Stimulated activated CD4-positive, alpha-beta T cell treated with anti-CD3 and anti-CD28 coated beads, TNF-alpha, amount 100 ng/mL, for 4 hours (primary cell): ENCODE results near the gene HNRNPU.

Experiments
- DNase-seq, 3 experiments: peaks; one replicate each; pipeline ENCODE4 v3.0.0-alpha.2; 2020; ENCODE audit warnings: low read depth in 3 of 3

The HNRNPU gene

GRCh38 chr1:244862699-244863490 is 1.4 kb downstream of the HNRNPU start:
- peak; percentile 97 to 99 (median 98) for DNase-seq

GRCh38 chr1:244862354-244862698 is 2.0 kb downstream of the HNRNPU start:
- DNase-seq = no peak

- DNase-seq = no peak
Observed at GRCh38 chr1:244861683-244862082, 2.7 kb downstream of the HNRNPU start.

DNA sequence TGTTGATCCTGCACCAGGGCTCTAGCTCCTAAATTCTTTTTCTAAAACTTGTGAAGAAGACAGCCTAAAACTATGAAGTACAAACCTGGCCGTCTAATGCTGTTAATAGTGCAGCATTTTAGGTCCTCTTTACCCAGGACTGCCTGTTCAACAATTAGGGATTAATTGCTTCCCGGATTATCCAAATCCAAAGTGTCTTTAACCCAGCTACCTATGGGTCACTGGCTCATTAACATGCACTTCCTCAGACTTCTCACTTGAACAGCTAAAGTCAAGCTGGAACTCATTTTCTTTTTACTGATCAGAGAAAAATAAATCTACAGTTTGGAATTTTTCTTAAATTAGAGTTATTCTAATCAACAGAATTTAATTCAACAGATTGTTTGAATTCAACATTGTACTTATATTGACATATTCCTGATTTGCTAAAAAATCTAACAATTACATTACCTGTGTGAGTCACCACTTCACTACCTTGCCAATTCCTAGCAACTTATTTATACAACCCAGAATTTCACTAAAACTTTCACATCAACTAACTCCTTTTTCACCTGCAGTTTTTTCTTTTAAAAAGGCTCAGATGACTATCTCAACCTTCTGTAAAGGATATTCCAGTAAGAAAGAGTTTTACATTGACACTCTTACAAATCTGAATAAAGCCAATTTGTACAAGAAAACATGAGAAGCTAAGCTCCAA is 3.3 kb downstream of the HNRNPU start:
- DNase-seq = no peak

DNA sequence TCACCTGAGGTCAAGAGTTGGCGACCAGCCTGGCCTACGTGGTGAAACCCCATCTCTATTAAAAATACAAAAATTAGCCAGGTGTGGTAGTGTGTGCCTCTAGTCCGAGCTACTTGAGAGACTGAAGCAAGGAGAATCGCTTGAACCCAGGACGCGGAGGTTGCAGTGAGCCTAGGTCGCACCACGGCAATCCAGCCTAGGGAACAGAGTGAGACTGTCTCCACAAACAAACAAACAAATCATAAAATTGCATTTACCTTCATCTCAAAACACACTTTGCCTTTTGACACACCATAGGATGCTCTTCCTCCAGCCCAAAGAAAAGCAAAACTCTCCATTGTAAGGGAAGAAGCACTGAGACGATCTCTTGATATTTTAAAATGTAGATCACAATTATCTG is 4.3 kb downstream of the HNRNPU start:
- DNase-seq = no peak

DNA sequence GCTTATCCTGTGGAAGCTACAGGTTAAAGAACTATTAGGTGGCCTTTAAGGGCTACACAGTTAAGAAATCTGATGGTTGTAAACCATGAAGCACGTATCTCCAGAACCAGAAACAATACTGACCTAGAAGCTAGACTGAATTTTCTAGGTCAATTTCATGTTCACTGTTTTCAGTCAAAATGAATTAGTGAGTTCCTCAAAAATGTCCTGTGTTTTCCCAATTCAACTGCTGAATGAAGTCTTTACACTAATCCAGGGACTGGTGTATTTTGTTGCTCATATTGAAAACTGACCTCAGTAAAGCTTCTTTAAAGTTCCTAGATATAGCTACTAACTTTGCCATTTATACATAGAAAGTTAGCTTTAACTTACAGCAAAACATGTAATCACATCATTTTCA is 6.0 kb downstream of the HNRNPU start:
- no peak for DNase-seq

DNA sequence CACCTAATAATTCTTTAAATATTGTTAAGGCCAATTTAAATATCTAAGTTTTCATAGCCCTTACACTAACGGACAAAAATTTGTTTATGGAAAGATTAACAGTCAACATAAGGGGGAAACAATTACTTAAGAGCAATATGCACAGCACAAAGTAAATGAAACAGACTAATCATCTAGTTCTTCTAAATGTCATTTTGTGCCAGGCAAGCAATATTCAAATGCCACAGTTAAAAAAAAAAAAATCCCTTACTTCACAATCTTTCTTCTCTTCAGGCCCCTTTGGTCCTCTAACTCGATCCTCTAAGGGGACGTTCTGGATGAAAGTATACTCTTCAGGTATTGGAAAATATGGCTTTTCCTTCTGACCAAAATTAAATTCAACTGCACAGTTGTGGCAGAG is 6.6 kb downstream of the HNRNPU start:
- no peak for DNase-seq

DNA sequence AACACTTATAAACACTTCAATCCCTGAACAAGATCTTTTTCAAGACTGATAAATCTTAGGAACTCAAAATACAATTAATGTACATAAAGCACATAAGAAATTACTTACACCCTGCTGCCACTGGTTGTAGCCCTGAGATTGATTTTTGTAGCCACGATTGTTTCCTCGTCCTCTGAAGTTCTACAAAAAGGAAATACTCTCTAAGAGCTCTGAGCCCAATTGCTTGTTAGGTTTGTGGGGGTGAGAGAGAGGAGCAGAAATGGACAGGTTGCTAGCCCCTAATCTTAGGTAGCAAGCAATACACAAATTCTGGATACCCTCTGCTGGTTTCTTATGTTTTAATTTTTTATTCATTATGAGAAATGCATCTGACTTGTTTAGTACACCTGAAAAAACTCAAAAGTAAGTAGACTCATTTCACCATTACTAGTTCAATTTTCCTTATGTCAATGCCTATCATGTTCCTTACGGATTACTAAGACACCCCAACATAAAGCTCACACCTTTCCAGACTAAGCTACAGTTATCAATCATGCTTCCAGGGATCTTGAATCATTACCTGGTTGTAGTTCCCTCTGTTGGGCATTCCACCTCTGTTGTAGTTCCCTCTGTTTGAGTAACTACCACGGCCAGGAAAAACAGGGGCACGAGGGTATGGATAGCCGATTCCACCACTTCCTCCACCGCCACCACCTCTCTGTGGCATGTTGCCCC is 9.3 kb downstream of the HNRNPU start:
- no peak for DNase-seq

GRCh38 chr1:244854166-244854565 is 10.2 kb downstream of the HNRNPU start:
- DNase-seq = no peak

DNA sequence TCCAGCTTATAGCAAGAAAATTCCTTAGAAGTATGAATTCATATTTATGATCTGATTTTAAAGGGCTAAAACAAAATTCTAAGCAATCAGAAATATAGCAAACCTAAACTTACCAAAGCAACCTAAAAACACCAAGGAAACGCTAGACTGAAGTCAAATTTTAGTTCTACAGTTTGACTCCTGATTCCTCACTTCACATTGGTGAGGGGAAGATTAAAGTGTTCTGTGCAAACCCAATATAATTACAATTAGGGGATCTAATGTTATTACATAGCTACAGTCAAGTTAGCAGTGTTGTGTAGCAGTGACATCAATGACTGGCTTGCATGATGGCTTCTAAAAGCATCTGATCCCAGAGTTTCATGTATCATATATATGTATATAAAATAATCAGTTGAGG is 11.6 kb downstream of the HNRNPU start:
- DNase-seq = no peak

DNA sequence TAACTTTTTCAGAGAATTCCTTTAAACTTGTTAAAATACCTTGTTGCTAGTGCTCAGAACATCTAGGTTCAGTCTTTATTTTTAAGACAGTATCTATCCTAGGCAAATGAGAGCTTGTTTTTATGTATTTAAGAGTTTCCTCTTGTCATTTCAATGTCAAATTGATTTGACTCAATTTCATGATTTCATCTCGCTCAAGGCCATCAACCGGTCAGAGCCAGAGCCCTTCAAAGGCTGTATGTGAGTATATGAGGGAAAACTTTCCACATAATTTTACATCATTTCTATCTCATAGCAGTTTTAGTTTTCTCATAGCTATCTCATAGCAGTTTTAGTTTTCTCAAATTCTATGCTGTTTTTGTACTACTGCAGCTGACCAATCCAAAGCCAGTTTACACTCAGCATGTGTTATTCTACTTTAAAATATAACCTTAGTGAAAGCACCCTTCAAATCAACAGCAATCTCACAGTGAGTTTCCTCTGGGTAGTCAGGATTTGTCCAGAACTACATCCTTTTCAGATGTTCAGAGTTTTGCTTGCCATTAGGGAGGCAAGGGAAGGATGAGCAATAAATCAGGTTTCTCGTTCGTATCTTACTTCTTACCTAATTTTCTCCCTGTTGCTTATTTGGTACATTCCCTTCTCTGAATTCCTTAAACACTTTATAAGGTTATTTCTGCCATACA is 12.7 kb downstream of the HNRNPU start:
- DNase-seq = no peak

GRCh38 chr1:244850896-244851295 is 13.4 kb downstream of the HNRNPU start:
- no peak for DNase-seq

DNA sequence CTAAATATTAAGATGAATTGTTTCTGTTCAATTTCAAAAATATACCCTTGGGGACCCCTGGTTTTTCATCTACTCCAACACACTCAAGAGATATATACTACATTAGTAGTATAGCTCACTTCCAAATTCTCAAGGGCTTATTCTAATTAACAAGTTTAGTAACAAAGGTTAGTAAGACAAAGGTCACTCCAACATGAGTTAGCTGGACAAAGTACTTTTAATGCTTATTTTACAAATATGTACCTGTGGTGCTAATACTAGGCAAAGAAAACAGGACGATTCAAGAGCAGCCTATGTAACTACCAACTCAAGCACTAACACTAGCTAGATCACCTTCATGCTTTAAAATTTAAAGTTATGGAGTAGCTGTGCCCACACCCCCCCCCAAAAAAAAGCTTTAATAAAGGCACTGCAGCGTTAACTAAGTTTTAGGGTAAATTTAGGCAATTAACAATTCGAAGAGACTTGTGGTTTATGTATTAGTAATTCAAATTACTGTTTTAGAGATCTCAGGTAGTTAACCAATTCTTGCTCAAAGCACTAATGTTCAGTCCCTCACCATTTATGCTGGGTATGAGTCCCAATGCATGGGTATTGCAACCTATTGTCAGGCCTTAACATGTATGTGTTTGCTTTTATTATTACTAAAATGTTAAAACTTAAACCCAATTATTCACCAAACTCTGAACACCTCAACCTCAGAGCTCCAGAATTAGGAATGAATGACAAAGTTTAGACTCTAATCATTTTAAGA is 14.1 kb downstream of the HNRNPU start:
- DNase-seq = no peak

- DNase-seq = no peak
Observed at GRCh38 chr1:244849189-244849866, 15.0 kb downstream of the HNRNPU start.

GRCh38 chr1:244846653-244847052 is 17.7 kb downstream of the HNRNPU start:
- DNase-seq = no peak

DNA sequence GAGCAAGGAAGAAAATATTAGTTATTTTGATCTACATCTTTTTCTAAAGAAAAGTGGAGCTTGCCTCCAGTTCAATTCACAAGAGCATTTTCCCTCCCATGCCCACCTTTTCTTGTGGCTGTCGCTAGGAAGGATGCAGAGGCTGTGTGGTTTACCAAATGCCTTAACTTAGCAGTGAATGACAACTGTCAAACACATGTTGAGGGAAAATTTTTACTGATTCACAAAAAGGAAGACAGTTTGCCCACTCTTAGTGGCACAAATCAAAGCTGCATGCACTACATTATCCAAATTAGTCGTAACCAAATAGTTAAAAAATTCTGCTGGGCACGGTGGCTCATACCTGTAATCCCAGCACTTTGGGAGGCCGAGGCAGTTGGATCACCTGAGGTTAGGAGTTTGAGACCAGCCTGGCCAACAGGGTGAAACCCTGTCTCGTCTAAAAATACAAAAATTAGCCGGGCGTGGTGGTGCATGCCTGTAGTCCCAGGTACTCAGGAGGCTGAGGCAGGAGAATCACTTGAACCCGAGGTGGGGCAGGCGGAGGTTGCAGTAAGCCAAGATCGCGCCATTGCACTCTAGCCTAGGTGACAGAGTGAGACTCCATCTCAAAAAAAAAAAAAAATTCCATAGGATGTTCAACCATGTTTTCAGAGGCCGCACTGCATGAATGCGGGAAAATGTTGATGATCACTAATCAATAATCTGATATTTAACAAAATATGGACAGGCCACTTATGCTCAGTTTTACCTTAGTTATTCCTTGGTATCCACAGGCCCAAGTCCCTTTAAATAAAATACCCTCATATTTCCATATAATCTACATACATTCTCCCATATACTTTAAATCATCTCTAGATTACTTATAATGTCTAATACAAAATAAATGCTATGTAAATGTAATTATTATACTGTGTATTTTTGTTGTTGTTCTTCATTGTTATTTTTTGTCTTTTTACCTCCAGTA is 19.9 kb downstream of the HNRNPU start:
- DNase-seq = no peak

DNA sequence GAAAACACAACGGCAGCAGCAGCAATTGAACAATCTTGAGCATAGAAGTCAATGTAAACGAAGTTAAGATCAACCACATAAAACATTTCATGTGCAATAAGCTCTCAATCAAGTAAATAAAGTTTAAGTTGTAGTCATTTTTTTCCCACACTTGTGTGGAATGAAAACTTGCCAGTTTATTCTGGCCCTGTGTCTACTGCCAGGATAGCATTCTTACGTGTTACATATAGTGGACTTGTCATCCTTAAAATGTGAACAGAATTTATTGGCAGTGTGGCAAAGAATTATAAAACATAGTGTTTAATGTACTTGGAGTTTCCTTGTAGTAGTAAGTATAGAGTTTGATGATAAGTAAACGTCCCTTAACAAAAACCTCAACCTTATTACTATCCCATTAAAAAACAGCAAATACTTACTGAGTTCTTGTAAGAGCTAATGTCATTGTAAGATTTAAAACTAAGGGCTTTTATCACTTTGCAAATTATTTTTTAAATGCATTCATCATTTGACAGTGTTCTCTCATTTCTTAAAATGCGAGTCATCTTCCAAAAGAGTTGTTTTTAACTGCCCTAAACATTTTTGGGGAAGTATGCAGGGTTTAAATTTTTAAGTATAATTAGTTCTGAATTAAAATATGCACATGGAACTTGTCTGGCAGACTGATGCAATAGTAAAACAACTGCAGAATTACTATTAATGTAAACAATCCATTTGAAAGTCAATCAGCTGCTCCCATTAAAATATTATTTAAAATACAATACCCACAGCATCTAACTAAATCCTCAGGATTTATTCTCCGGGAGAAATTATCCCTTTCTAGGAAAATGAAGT is 21.0 kb downstream of the HNRNPU start:
- DNase-seq = no peak

GRCh38 chr1:244841273-244841927 is 22.9 kb downstream of the HNRNPU start:
- DNase-seq = no peak
